Cardiac septum (tissue), 1 donor: ENCODE data around the gene TCEA3. TPM values are rescaled to one million over a fixed set of nuclear protein-coding genes. Genes with fewer than 3 reads are reported as not detected.
"Not testable (repeated sequence)": the region's sequence is repeated elsewhere in the genome, so short reads cannot be mapped to it uniquely, and the experiment has no call there.

Experiments
- DNase-seq: peaks from one replicate; pipeline ENCODE4 v3.0.0-alpha.2; 2020; ENCODE audit warnings: low spot score
- intact Hi-C: fragments of 100-400 bp; cut with DNase I; formaldehyde crosslinking; loops from one replicate; pipeline ENCODE4 v1.14.0; 2022
- total RNA-seq: library from RNA; stranded (reverse); fragmentation: NEBNext Ultra II Directional; extraction: Animal tissue kit (Norgen Biotek cat#: 25700); gene quantifications from one replicate; pipeline ENCODE4 v1.2.1, GENCODE V29; 2021
- donor health status: DM: no; HTN: no; CAD: no.

Gene TCEA3
- total RNA-seq, 1 donor from 2014 or later = 46.0 TPM

- DNase-seq = no peak
- intact Hi-C loops = no loop called here
Observed at GRCh38 chr1:23376890-23377811, 47.4 kb downstream of the TCEA3 start.

- DNase-seq, intact Hi-C loops: not testable (repeated sequence)
Observed at GRCh38 chr1:23374079-23374735, 50.3 kb downstream of the TCEA3 start.

- DNase-seq = no peak
- intact Hi-C loops = no loop called here
Observed at GRCh38 chr1:23371987-23372880, 52.3 kb downstream of the TCEA3 start.

- DNase-seq = no peak
- intact Hi-C loops = no loop called here
Observed at GRCh38 chr1:23370709-23371584, 53.6 kb downstream of the TCEA3 start.

GRCh38 chr1:23370330-23370708 is 54.2 kb downstream of the TCEA3 start:
- no peak for DNase-seq
- intact Hi-C loops = no loop called here

- DNase-seq = peak; percentile 92
- intact Hi-C loops = loop anchor here (2.0 to 5.0 kb wide), 3 partner anchors 25 to 113 kb away; partner anchors contain the start of gene ASAP3
Observed at GRCh38 chr1:23369335-23370013, 55.1 kb downstream of the TCEA3 start, which contains the start of gene ZNF436. Gene ZNF436 (minus strand): TSS chr1:23369836. CDS start chr1:23368005, 1,831 bp downstream.

- DNase-seq = peak; percentile 95
- intact Hi-C loops = loop anchor here (1.0 to 5.0 kb wide), 4 partner anchors 24 to 114 kb away; partner anchors contain the start of genes ASAP3 and HNRNPR
Observed at GRCh38 chr1:23368562-23369334, 55.8 kb downstream of the TCEA3 start.

- intact Hi-C loops = loop anchor here (1.0 to 5.0 kb wide), 4 partner anchors 24 to 114 kb away; partner anchors contain the start of genes ASAP3 and HNRNPR
- DNase-seq = peak; percentile 100
Observed at GRCh38 chr1:23367791-23368561, 56.6 kb downstream of the TCEA3 start.

- no peak for DNase-seq
- intact Hi-C loops = loop anchor here (5.0 kb wide), 1 partner anchor 115 kb away; the partner anchor contains the start of gene ASAP3
Observed at GRCh38 chr1:23367451-23367790, 57.1 kb downstream of the TCEA3 start.

GRCh38 chr1:23366598-23366997 is 58.0 kb downstream of the TCEA3 start:
- DNase-seq = no peak
- intact Hi-C loops = loop anchor here (5.0 kb wide), 1 partner anchor 116 kb away; the partner anchor contains the start of gene ASAP3

GRCh38 chr1:23366146-23366545 is 58.4 kb downstream of the TCEA3 start:
- DNase-seq = no peak
- intact Hi-C loops = loop anchor here (5.0 kb wide), 1 partner anchor 116 kb away; the partner anchor contains the start of gene ASAP3

GRCh38 chr1:23362218-23362713 is 62.3 kb downstream of the TCEA3 start:
- intact Hi-C loops = no loop called here
- DNase-seq = no peak

GRCh38 chr1:23358310-23358875 is 66.2 kb downstream of the TCEA3 start:
- DNase-seq = no peak
- intact Hi-C loops = no loop called here

- no peak for DNase-seq
- intact Hi-C loops = no loop called here
Observed at GRCh38 chr1:23357138-23357908, 67.2 kb downstream of the TCEA3 start.

GRCh38 chr1:23356471-23357137 is 67.9 kb downstream of the TCEA3 start:
- intact Hi-C loops = no loop called here
- DNase-seq = no peak
